GM18858 (cell line): ENCODE measurements around the gene GNAQ.
"Not testable (repeated sequence)": the region's sequence is repeated elsewhere in the genome, so short reads cannot be mapped to it uniquely, and the experiment has no call there.

Source experiments
- ATAC-seq: cut with Tn5 transposase; IDR thresholded peaks from one replicate; pipeline ENCODE4 v1.9.1; 2021; ENCODE audit not compliant: unreplicated experiment

Gene GNAQ

GRCh38 chr9:78031444-78031892, at the start of gene GNAQ:
Gene GNAQ (minus strand): TSS chr9:78031811. CDS start chr9:78031235, 576 bp downstream.
- ATAC-seq: no peak

GRCh38 chr9:78074385-78075291, 43.0 kb upstream of the GNAQ start:
- ATAC-seq: no peak

GRCh38 chr9:78073722-78074121, 42.1 kb upstream of the GNAQ start:
- no peak for ATAC-seq

GRCh38 chr9:78072586-78073199, 41.1 kb upstream of the GNAQ start:
- ATAC-seq: no peak

- no peak for ATAC-seq
These were observed 38.9 kb upstream of the GNAQ start for GRCh38 chr9:78070521-78070920.

GRCh38 chr9:78064075-78064474, 32.5 kb upstream of the GNAQ start:
- no peak for ATAC-seq

- ATAC-seq: no peak
These were observed 31.1 kb upstream of the GNAQ start for GRCh38 chr9:78062710-78063109.

- ATAC-seq: not testable (repeated sequence)
These were observed 22.6 kb upstream of the GNAQ start for GRCh38 chr9:78054218-78054617.

- ATAC-seq: no peak
These were observed 22.0 kb upstream of the GNAQ start for GRCh38 chr9:78053627-78054026.

GRCh38 chr9:78050421-78050820, 18.8 kb upstream of the GNAQ start:
- no peak for ATAC-seq

GRCh38 chr9:78049484-78049883, 17.9 kb upstream of the GNAQ start:
- no peak for ATAC-seq

- no peak for ATAC-seq
These were observed 15.5 kb upstream of the GNAQ start for GRCh38 chr9:78047106-78047505.

GRCh38 chr9:78046112-78046511, 14.5 kb upstream of the GNAQ start:
- ATAC-seq: no peak

- ATAC-seq: no peak
These were observed 13.3 kb upstream of the GNAQ start for GRCh38 chr9:78044886-78045285.

- no peak for ATAC-seq
These were observed 12.6 kb upstream of the GNAQ start for GRCh38 chr9:78044189-78044588.

GRCh38 chr9:78041971-78042370, 10.4 kb upstream of the GNAQ start:
- no peak for ATAC-seq

GRCh38 chr9:78040726-78041125, 9.1 kb upstream of the GNAQ start:
- no peak for ATAC-seq

GRCh38 chr9:78038620-78039300, 7.1 kb upstream of the GNAQ start:
- ATAC-seq: no peak

GRCh38 chr9:78035383-78035993, 3.9 kb upstream of the GNAQ start:
- ATAC-seq: no peak

- no peak for ATAC-seq
These were observed 2.3 kb upstream of the GNAQ start for GRCh38 chr9:78033870-78034269.

GRCh38 chr9:78032730-78033457, 1.3 kb upstream of the GNAQ start:
- ATAC-seq: no peak
